Subcutaneous abdominal adipose tissue (tissue), 5 donors: Measurements from ENCODE around the gene ANO4.
"Not testable (repeated sequence)": the region's sequence is repeated elsewhere in the genome, so short reads cannot be mapped to it uniquely, and the experiment has no call there.

Experiments used
- H3K27ac ChIP-seq: one replicate; pipeline ENCODE4 v1.7.0; 2013; ENCODE audit warnings: low read depth, mild to moderate bottlenecking, inconsistent platforms, low read length, moderate library complexity
- H3K27me3 ChIP-seq, 5 donors: one replicate each; pipeline ENCODE4 v1.7.0; 2013; ENCODE audit warnings: low read length in 5 of 5, inconsistent platforms in 1 of 5; ENCODE audit not compliant: control insufficient read depth in 5 of 5, insufficient read depth in 4 of 5
- H3K36me3 ChIP-seq, 5 donors: one replicate each; pipeline ENCODE4 v1.7.0; 2013; ENCODE audit warnings: low read length in 5 of 5; ENCODE audit not compliant: control insufficient read depth in 5 of 5, insufficient read depth in 5 of 5
- H3K4me1 ChIP-seq, 5 donors: one replicate each; pipeline ENCODE4 v1.7.0; 2013; ENCODE audit warnings: low read length in 5 of 5, mild to moderate bottlenecking in 3 of 5, moderate library complexity in 1 of 5; ENCODE audit not compliant: control insufficient read depth in 5 of 5, insufficient read depth in 5 of 5
- H3K4me3 ChIP-seq, 5 donors: one replicate each; pipeline ENCODE4 v1.7.0; 2013; ENCODE audit warnings: low read length in 5 of 5, low read depth in 1 of 5
- H3K9ac ChIP-seq, 5 donors: one replicate each; pipeline ENCODE4 v1.7.0; 2013; ENCODE audit warnings: low read length in 5 of 5, mild to moderate bottlenecking in 4 of 5, moderate library complexity in 3 of 5
- H3K9me3 ChIP-seq, 5 donors: one replicate each; pipeline ENCODE4 v1.7.0; 2013; ENCODE audit warnings: low read length in 5 of 5; ENCODE audit not compliant: control insufficient read depth in 5 of 5
- donor health status: healthy.
- donor health status: healthy.
- donor health status: healthy.
- donor health status: healthy.
- donor health status: healthy.

Gene ANO4

DNA sequence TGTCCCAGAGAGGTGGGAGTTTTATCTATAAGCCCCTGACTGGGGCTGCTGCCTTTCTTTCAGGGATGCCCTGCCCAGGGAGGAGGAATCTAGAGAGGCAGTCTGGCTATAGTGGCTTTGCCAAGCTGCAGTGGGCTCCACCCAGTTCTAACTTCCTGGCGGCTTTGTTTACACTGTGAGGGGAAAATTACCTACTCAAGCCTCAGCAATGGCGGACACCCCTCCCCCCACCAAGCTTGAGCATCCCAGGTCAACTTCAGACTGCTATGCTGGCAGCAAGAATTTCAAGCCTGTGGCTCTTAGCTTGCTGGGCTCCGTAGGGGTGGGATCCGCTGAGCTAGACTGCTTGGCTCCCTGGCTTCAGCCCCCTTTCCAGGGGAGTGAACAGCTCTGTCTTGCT lies 267.9 kb downstream of the ANO4 start:
- H3K9ac ChIP-seq, H3K27me3 ChIP-seq, H3K4me1 ChIP-seq, H3K4me3 ChIP-seq, H3K9me3 ChIP-seq, H3K27ac ChIP-seq, H3K36me3 ChIP-seq: not testable (repeated sequence)

- Histone ChIP-seq H3K27me3 (no peaks in the 10 kb centered on the region), H3K27ac (no peak overlapping the region), H3K36me3 (no peaks in the 10 kb centered on the region), H3K9ac (no peak overlapping the region), H3K4me1 (no peaks in the 10 kb centered on the region), H3K4me3 (no peak overlapping the region), H3K9me3 (peaks cover 0 to 4% (median 2%) of the 10 kb centered on the region in 5 donors)
Measured at GRCh38 chr12:101064721-101065120, 270.1 kb downstream of the ANO4 start.

DNA sequence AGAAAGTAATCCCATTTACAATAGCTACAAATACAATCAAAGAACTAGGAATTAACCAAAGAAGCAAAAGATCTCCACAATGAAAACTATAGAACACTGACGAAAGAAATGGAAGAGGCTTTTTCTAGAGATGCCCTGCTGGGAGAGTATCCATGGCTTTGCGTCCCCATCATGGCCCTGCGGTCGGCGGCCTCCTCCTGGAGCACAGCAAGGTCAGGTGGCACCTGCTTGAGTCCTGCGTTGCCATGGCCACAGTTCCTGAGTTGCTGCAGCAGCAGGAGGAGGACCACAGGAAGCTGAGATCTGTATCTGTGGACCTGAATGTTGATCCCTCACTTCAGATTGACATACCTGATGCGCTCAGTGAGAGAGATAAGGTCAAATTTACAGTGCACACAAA lies 271.9 kb downstream of the ANO4 start:
- Histone ChIP-seq H3K9ac (no peak overlapping the region), H3K36me3 (no peaks in the 10 kb centered on the region), H3K9me3 (peaks cover 0 to 4% (median 2%) of the 10 kb centered on the region in 5 donors), H3K27me3 (no peaks in the 10 kb centered on the region), H3K4me1 (no peaks in the 10 kb centered on the region), H3K27ac (no peak overlapping the region), H3K4me3 (no peak overlapping the region)

DNA sequence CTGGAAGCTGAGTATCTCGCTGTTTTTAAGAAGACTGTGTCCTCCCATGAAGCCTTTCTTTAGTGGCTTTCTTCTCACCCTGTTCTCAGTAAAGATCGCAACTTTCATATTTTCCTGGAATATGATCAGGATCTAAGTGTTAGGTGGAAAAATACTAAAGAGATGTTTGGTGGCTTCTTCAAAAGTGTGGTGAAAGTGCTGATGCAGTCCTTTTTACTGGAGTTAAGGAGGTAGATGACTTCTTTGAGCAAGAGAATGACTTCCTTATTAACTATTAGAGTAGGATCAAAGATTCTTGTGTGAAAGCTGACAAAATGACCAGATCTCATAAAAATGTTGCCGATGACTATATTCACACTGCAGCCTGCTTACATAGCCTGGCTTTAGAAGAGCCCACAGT lies 273.8 kb downstream of the ANO4 start:
- H3K4me3 ChIP-seq, result no peak overlapping the region
- H3K4me1 ChIP-seq, result no peaks in the 10 kb centered on the region
- H3K9me3 ChIP-seq, result peaks cover 0 to 2% (median 0%) of the 10 kb centered on the region in 5 donors
- H3K27ac ChIP-seq, result no peak overlapping the region
- no peaks in the 10 kb centered on the region for H3K27me3 ChIP-seq
- no peaks in the 10 kb centered on the region for H3K36me3 ChIP-seq
- H3K9ac ChIP-seq, result no peak overlapping the region

- H3K27me3 ChIP-seq, result no peaks in the 10 kb centered on the region
- no peaks in the 10 kb centered on the region for H3K4me1 ChIP-seq
- no peak overlapping the region for H3K27ac ChIP-seq
- H3K9me3 ChIP-seq, result peaks cover 0 to 2% (median 0%) of the 10 kb centered on the region in 5 donors
- H3K4me3 ChIP-seq, result no peak overlapping the region
- H3K36me3 ChIP-seq, result no peaks in the 10 kb centered on the region
- H3K9ac ChIP-seq, result no peak overlapping the region
Measured at GRCh38 chr12:101068836-101069235, 274.3 kb downstream of the ANO4 start.

DNA sequence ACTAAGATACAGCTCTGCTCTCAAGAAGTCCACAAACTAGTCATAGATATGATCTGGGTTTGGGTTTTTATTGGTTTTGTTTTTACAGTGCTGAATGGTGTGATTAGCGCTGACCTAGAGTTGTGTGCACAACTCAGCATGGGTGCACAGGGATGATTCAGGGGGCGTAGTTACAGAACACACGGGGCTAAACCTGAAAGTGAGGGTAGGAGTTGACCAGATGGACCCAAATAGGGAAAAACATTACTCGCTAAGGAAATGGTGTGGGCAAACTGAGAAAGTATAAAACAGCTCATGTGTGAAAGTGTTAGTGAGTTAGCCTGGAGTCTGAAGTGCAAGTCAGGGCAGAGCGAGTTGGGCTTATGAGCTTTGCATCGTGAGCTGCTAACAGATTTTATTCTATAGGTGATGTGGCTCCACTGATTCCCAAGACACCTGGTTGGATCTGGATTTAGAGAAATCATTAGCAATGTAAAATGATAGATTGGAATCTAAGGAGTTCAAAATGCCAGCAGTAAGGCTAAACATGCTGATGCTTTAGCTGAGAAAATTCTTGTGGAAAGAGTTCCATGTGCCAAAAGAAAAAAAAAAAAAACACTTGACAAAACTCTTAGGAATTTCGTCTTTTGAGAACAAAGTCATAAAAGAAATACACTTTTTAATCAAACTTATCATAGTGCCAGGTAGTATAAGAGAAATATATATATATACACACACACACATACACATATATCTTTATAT lies 280.5 kb downstream of the ANO4 start:
- no peaks in the 10 kb centered on the region for H3K27me3 ChIP-seq
- H3K36me3 ChIP-seq, result no peaks in the 10 kb centered on the region
- H3K9ac ChIP-seq, result no peak overlapping the region
- peaks cover 0 to 2% (median 0%) of the 10 kb centered on the region in 5 donors for H3K4me1 ChIP-seq
- H3K27ac ChIP-seq, result no peak overlapping the region
- no peak overlapping the region for H3K4me3 ChIP-seq
- H3K9me3 ChIP-seq, result peaks cover 0 to 3% (median 0%) of the 10 kb centered on the region in 5 donors

DNA sequence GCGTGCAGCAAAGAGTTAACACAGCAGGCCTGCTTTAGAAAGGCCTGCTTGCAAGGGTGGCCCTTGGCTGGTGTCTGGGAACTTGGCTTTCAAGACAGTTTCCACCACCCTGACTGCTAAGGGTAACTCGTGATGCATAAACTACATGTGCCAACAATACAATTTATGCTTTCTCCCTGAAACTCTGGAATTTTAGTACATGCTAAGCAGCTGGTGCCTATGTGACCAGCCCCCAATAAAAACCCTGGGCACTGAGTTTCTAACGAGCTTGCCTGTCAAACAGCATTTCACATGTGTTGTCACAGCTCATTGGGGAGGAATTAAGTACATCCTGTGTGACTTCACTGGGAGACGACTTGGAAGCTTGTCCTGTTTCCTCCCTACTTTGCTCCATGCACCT lies 282.3 kb downstream of the ANO4 start:
- H3K9ac ChIP-seq, result no peak overlapping the region
- no peaks in the 10 kb centered on the region for H3K27me3 ChIP-seq
- peaks cover 0 to 2% (median 0%) of the 10 kb centered on the region in 5 donors for H3K4me1 ChIP-seq
- H3K27ac ChIP-seq, result no peak overlapping the region
- no peaks in the 10 kb centered on the region for H3K36me3 ChIP-seq
- no peak overlapping the region for H3K4me3 ChIP-seq
- H3K9me3 ChIP-seq, result peaks cover 0 to 3% (median 0%) of the 10 kb centered on the region in 5 donors

DNA sequence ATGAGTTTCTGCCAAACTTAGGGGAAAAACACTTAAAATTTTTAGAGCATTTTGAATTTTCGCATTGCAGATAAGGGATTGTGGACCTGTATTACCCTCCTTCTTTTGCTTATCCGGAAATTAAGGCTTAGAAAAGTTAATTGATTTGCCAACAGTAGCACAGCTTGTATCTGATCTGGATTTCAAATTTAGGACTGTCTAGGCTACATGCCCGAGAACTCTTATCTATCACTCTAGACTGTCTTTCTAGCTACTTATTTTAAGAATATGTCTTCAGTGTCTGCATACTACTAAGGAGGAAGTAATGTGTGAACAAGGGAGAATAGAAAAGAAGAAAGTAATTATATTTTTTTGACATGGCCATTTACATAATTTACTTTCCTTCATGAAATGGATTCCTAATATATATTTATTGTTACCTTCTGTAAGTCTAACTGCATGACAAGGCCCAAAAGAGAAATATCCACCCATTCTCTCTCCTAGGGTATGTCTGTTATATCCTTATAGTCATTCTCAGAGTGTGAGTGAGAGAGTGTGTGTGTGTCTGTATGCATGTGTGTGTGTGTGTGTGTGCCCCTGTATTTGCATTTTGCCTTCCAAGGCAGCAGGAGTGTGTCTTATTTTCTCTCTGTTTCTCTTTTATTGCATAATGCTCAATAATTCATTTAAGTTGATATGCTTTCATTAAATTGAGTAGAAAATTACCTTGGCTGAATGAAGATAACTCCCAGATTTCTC lies 283.4 kb downstream of the ANO4 start:
- H3K27ac ChIP-seq, result no peak overlapping the region
- H3K27me3 ChIP-seq, result no peaks in the 10 kb centered on the region
- H3K4me1 ChIP-seq, result peaks cover 0 to 2% (median 0%) of the 10 kb centered on the region in 5 donors
- H3K36me3 ChIP-seq, result no peaks in the 10 kb centered on the region
- no peak overlapping the region for H3K9ac ChIP-seq
- no peak overlapping the region for H3K4me3 ChIP-seq
- H3K9me3 ChIP-seq, result peaks cover 0 to 3% (median 0%) of the 10 kb centered on the region in 5 donors

DNA sequence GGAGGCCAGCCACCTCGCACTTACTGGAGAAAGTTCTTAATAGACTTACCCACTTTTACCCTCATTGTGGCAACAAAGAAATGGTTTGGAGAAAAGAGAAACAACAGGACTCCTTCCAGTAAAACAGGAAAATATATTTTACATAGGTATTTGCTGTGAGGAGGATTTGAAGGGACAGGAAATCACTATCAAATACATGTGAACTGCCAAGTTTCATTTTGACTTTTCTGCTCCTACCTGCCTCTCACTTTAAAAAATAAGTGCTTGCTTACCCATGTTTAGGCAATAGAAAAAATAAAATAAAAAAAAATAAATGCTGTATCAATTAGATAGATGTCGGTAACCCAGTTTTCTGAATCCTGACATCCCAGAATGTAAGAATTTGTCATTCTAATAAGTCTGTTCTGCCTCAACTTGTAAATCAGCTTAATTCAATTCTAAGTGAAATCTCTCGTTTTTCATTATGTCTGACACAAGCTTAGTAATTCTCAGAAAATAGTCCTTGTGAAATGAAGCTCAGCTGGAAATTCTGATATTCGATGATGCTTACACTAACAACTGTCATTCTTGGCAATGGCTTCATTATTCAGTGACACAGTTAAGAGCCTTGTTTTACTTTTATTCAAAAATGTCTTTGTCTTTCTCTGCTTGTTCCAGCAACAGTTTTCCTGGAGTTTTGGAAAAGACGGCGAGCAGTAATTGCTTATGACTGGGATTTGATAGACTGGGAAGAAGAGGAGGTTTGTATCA lies 284.1 kb downstream of the ANO4 start:
- Histone ChIP-seq H3K27ac (no peak overlapping the region), H3K27me3 (no peaks in the 10 kb centered on the region), H3K9ac (no peak overlapping the region), H3K36me3 (no peaks in the 10 kb centered on the region), H3K9me3 (peaks cover 0 to 3% (median 0%) of the 10 kb centered on the region in 5 donors), H3K4me1 (peaks cover 0 to 2% (median 0%) of the 10 kb centered on the region in 5 donors), H3K4me3 (no peak overlapping the region)

- no peaks in the 10 kb centered on the region for H3K9me3 ChIP-seq
- H3K27me3 ChIP-seq, result peaks cover 0 to 4% (median 0%) of the 10 kb centered on the region in 5 donors
- H3K4me3 ChIP-seq, result no peak overlapping the region
- H3K36me3 ChIP-seq, result no peaks in the 10 kb centered on the region
- H3K27ac ChIP-seq, result no peak overlapping the region
- H3K4me1 ChIP-seq, result no peaks in the 10 kb centered on the region
- no peak overlapping the region for H3K9ac ChIP-seq
Measured at GRCh38 chr12:101082706-101083105, 288.1 kb downstream of the ANO4 start.
